SH-SY5Y (cell line): ENCODE results near the gene HNRNPLL.

Source experiments
- GATA2 ChIP-seq: IDR thresholded peaks from 2 replicates; pipeline ENCODE4 v1.6.1; 2011; ENCODE audit warnings: mild to moderate bottlenecking, low read depth, low read length
- GATA3 ChIP-seq: IDR thresholded peaks from 2 replicates; pipeline ENCODE4 v1.6.1; 2011; ENCODE audit warnings: low read depth, mild to moderate bottlenecking, low read length, moderate library complexity

HNRNPLL gene

DNA sequence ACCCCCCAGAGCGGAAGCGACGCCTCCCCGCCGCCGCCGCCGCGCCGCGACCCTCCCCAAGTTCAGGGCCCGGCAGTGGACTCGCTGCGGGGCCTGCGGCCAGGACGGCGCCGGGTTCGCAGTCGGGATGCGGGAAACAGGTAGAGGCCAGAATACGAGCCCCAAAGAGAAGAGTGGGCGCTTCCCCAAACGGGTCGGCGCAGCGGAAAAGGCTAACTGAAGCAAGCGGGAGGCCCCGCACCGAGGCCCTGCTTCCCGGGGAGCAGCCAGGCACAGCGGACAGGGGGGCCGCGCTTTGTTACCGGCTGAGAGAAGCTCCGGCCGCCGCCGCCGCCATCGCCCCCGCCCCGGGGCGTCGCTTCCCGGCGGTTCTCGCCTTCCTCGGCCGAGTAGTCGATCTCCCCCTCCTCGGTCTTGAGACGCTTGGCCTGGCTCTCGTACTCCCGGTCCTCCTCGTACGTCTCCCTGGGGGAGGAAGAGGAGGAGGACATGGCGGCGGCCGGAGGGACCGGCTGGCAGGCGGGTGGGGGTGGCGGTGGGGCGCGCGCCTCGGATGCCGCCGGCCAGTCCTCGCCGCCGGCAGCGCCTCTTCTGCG, 494 bp downstream of the HNRNPLL start:
- TF ChIP-seq GATA3 (no peak), GATA2 (no peak)

DNA sequence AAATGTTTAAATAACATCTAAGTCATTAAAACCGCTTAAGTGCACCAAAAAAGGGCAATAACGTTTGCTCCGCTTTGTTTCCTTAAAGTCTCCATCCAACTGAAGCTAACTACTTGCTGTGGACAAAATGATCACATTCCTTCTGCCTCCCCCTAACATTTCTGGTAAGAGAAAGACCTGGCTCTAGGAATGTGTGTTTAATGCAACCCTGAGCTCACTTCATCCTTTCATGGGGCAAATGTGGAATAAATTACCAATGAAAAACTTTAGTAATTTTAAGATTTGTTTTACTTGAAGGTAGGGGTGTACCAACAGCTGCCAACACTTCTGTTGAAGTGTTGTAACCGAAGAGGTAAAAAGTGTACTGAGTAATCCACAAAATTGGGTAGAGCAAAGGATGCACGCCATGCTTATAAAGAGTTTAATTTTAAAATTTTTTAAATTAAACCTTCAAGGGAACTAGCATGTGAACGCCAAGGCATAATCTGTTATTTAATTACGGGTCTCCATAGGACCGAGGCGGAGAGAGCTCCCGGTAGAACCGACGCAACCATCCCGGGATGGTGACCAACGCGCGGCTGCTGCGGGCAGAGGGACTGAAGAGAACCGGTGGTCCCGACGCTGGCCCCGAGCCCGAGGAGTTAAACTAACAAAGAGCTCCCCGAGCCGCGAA, 1.1 kb downstream of the HNRNPLL start:
- TF ChIP-seq GATA3 (no peak), GATA2 (no peak)

DNA sequence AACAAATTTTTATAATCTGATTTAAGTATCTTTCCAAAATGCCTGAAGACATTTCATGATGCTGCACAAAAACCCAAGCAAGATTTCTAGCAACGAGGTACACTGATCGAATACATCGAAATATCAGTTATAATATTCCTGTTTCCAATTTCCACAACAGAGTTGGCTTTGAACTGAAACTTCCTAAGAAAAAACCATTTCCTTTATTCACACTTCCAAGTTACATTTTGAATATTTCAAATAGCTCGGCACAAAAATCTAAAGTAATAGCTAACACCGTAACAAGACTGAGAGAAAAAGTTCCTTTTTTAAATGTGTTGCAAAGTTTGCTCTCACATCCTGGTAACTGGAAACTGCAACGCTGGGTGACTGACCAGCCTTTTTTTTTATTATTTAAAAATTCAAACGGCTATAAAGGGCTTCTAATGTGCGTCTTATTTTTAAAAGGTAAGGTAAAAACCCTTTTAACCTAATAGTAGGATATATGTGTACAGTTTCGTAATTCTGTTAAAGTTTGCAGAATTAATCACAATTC, 1.7 kb downstream of the HNRNPLL start:
- no peak for TF ChIP-seq GATA3

DNA sequence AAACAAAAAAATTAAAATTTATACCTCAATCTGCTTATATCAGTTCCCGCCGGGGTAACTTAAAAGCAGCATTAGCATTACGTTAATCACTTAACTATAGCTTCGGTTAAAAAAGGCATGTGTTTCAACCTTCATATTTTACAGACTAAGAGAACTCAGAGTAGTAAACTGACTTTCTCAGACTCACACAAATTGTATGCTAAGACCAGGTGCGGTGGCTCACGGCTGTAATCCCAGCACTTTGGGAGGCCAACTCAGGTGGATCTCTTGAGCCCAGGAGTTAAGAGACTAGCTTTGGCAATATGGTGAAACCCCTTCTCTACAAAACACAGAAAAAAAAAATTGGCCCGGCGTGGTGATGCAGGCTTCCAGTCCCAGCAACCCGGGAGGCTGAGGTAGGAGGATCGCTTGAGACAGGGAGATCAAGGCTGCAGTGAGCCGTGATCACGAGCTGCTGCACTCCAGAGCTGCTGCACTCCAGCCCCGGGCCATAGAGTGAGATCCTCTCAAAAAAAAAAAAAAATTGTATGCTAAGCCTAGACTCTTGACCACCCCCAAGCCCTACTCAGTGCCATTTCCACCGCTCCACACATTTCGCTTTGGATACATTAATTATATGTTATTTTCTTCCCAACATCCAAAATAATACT, 2.4 kb downstream of the HNRNPLL start:
- TF ChIP-seq GATA3 (no peak), GATA2 (peak; percentile 10; the same call in 1 of the 2 replicates)

DNA sequence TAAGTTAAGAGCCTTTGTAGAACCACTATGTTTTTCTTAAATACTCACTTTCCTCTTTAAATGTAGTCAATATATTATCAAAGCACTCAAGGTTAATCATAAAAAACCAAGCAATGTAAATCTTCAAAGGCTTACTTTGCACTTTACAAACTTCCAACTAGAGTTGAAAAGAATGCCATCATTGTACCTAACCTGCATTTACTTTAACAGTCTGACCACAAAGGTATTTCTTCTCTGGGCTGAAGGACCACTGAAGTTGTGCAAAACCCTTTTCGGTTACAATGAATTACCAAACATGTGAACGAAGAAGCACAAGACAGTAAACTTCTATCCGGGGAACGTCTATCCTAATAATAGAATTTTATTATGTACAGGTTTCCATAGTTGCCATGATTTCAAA, 3.0 kb downstream of the HNRNPLL start:
- no peak for TF ChIP-seq GATA2
- no peak for TF ChIP-seq GATA3

DNA sequence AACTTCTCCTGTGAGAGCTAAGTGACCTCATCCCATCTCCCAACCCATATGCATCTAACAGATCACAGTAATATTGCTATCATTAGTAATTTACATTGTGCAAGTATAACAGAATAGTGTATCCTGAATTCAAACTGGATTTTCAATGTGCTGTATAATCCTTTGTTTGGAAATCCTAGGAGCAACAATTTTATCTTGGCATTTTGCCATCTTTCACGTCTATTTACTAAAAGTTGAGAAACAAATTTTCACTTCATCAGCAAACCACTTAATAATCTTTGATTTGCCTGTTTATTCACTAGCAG, 3.8 kb downstream of the HNRNPLL start:
- TF ChIP-seq GATA2 (no peak), GATA3 (no peak)

DNA sequence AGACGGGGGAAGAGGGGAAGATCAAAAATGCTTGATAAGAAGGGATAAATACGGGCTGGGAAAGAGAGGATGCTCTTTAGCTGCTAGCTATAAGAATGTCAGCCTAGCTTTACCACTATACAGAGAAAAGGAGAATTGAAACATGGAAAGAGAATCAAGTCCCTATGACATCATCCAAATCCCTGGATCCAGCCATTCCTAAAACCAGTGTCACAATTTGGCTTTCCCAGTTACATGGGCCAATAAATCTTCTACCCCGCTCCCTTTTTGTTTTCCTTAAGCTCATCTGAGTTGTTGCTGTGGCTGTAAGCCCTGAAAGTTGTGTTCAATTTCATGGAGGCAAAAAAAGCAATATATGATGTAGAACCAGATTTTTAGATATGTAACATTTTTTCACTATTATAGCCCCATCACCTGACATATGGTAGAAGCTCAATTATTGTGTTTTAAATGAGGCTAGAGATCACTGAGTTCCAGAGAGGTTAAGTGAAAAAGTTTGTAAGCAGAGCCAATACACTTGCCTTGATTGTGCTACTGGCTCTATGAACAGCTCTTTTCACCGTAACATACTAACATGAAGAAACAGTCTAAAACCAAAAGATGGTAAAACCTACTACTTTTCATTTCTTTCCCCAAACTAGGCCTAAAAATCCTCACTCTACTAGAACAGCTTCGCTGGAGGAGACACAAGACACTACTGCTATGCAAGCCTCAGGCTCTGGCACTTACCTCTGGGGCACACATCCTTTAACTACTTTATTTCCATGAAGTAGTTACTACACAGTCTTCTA, 4.3 kb downstream of the HNRNPLL start:
- peak; percentile 44; the same call in 1 of the 2 replicates for TF ChIP-seq GATA2
- no peak for TF ChIP-seq GATA3

DNA sequence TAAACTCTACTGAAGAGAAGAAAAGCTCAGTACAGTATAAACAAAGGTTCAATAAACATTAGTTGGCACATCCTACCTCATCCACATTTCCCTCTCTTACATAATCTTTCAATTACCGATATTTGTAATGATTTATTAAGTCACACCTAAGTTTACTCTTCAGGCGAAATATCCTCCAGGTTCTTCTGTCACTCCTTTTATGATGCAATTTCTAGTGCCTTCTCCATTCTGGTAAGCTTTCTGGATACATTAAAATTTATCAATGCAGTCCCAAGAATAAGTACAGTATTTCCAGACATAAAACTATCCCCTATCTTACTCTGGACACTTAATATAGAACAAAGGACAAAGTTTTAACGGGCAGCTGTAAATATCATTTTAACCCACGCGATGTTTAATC, 5.6 kb downstream of the HNRNPLL start:
- TF ChIP-seq GATA3 (no peak), GATA2 (no peak)

DNA sequence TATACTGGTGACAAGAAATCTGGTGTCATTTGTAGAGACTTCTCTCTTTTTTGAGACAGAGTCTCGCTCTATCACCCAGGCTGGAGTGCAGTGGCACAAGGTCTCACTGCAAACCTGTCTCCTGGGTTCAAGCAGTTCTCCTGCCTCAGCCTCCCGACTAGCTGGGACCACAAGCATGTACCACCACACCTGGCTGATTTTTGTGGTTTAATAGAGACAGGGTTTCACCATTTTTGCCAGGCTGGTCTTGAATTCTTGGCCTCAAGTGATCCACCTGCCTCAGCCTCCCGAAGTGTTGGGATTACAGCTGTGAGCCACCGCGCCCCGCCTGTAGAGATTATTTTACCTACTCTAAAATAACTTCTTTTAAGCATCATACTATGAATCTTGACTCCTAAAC, 6.5 kb downstream of the HNRNPLL start:
- no peak for TF ChIP-seq GATA3
- TF ChIP-seq GATA2 = no peak

DNA sequence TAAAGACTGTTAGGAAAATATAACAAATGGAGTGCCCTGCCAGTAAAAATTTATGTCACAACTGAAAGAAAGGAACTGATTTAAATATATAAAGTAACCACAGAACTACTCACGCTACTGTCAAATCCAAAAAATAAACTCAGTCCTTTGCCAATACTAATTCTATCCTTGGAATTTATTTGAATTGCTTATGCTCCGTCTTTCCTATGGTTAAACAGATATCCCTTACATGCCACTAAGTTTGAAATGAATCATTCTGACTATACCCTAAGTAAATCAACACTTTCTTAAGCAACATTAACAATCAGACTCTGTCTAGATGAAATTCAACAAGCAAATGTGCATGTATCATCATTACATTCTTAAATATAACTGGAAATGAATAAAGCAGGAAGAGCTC, 9.8 kb downstream of the HNRNPLL start:
- TF ChIP-seq GATA2 = no peak

DNA sequence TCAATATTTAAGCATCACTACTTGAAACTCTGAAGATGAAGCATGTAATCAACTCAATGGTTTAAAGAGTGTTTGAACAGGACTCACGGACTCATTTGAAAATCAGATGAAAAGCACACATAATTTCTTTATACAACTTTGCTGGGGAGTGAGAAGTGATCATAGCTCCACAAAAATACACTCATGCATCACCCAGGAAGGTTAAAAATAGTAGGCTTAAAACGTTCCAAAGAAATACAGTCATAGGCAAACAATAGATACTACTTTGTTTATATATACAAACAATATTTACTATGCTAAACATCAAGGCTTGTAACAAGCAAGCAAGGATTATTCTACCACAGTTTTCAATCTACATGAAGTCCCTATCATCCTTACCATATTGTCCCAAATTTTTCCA, 11.6 kb downstream of the HNRNPLL start:
- TF ChIP-seq GATA2 (no peak), GATA3 (no peak)

DNA sequence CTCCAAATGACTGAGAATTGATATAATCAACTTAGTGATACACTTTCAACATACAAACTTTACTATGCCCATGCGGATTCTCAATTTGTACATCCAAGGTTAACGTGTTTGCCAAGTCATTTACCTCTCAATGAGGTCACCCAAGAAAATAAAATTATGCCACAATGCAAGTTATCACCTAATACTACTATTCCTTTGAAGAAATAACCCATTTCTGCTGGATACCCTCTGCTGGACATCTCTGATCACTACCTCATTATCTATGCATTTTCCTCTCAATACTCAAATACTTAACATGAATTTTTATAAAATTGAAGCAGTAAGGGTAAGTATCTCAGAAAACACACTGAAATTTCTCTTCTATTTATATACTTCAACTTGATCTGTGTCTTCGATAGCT, 12.7 kb downstream of the HNRNPLL start:
- TF ChIP-seq GATA3 = no peak
- no peak for TF ChIP-seq GATA2

DNA sequence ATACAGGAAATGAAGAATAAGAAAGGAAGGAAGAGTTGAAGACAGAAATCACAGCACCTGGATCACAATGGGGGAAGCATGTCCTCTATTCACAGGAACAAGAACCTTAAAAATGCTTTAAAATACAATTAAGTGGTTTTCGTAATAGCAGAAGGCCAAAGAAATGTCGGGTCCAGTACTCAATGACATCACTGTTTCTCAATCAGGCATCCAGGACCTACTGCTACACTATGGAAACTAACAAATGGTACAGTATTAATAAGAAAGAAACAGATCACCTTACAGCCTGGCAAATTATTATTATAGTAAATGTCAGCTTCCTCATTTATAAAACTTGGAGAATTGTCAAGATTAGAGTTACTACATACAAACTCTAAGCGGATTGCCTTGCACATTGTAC, 15.8 kb downstream of the HNRNPLL start:
- TF ChIP-seq GATA3 = no peak
- TF ChIP-seq GATA2 = no peak

DNA sequence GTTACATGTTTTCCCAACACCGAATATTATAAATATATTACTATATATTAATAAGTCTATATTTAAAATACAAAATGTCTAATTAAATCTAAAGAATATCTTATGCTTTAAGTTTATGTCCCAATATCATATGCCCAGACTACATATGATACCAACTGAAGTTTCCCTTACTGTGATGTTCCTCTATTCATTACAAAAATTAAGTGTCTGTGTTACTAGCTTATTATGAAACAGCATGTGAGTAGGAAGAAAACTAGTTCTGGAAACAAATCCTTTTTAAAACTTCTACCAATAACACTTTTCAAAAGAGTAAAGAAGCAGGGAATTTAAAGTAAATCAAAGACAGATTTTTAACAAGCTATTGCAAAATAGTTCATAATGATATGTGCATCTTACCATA, 17.8 kb downstream of the HNRNPLL start:
- TF ChIP-seq GATA3 = no peak
- TF ChIP-seq GATA2 = no peak
